ENCODE measurements around the gene SFTPA2. TPM values are rescaled to one million over a fixed set of nuclear protein-coding genes. Genes with fewer than 3 reads are reported as not detected.
"Not testable (repeated sequence)": the region's sequence is repeated elsewhere in the genome, so short reads cannot be mapped to it uniquely, and the experiment has no call there.

Gene SFTPA2
- total RNA-seq, 6 experiments from 2014 or later = 0.12 to 0.95 (median 0.42) TPM; not detected in 3

- intact Hi-C loops (cut with DNase I) = no loop called here
- Histone ChIP-seq H3K9me3 (no peaks in the 10 kb centered on the region), H3K27me3 (no peaks in the 10 kb centered on the region), H3K4me3 (no peak overlapping the region), H3K36me3 (no peaks in the 10 kb centered on the region), H3K4me1 (no peaks in the 10 kb centered on the region), H3K27ac (no peak overlapping the region)
- ATAC-seq (no peak), DNase-seq (no peak)
- TF ChIP-seq CTCF (IDR thresholded peaks at IDR 0.05) (no peak), POLR2A (IDR thresholded peaks at IDR 0.05) (no peak)
Measured at GRCh38 chr10:79588800-79589199, 28.6 kb upstream of the SFTPA2 start.

GRCh38 chr10:79586933-79587332 lies 26.7 kb upstream of the SFTPA2 start:
- no peaks in the 10 kb centered on the region for H3K36me3 ChIP-seq
- no peak for ATAC-seq
- TF ChIP-seq POLR2A (IDR thresholded peaks at IDR 0.05) (no peak), CTCF (IDR thresholded peaks at IDR 0.05) (no peak)
- WGBS (ENCODE audit: insufficient coverage, low coverage, low lambda C conversion rate, missing lambda C conversion rate) = 36% methylated on average over 2 of the region's 2 CpGs
- no peaks in the 10 kb centered on the region for H3K27me3 ChIP-seq
- intact Hi-C loops (cut with DNase I) = no loop called here
- H3K4me1 ChIP-seq = no peaks in the 10 kb centered on the region
- H3K9me3 ChIP-seq = no peaks in the 10 kb centered on the region
- H3K27ac ChIP-seq = no peak overlapping the region
- no peak overlapping the region for H3K4me3 ChIP-seq
- no peak for DNase-seq

- H3K36me3 ChIP-seq = no peaks in the 10 kb centered on the region
- intact Hi-C loops (cut with DNase I) = no loop called here
- ATAC-seq (no peak), DNase-seq (no peak)
- no peaks in the 10 kb centered on the region for H3K4me1 ChIP-seq
- 80% methylated on average over 9 of the region's 11 CpGs for WGBS (ENCODE audit: insufficient coverage, low coverage, low lambda C conversion rate, missing lambda C conversion rate)
- H3K27me3 ChIP-seq = no peaks in the 10 kb centered on the region
- no peak overlapping the region for H3K27ac ChIP-seq
- no peak for TF ChIP-seq CTCF (IDR thresholded peaks at IDR 0.05)
- no peak overlapping the region for H3K4me3 ChIP-seq
- H3K9me3 ChIP-seq = no peaks in the 10 kb centered on the region
Measured at GRCh38 chr10:79585870-79586527, 25.8 kb upstream of the SFTPA2 start.

DNA sequence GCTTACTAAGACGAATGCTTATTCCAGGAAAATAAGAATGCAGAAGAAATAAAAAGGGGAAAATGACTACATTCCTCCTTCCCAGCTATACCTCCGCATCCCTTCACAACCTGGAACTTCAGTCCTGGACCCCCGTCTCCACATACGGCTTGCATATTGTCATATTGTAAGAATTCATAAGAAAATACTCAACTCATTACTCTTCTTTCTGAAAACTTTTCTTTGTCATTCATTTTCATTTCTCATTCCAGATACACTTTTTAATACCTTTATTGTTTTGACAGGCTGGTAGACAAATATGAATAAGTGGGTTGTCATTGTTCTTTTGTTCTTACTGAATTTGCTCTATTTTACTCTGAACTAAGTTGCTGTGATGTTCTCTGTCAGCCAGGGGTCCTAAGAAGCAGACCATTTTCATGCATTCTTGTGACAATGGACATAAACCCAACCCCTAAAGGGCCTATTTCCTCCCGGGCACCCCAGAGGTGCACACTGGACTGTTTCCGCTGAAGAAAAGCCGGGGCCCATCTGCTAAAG lies 23.3 kb upstream of the SFTPA2 start:
- TF ChIP-seq POLR2A (IDR thresholded peaks at IDR 0.05) = no peak
- no peak for TF ChIP-seq CTCF (IDR thresholded peaks at IDR 0.05)
- H3K36me3 ChIP-seq = no peaks in the 10 kb centered on the region
- 89% methylated on average over 4 of the region's 7 CpGs for WGBS (ENCODE audit: insufficient coverage, low coverage, low lambda C conversion rate, missing lambda C conversion rate)
- H3K27me3 ChIP-seq = no peaks in the 10 kb centered on the region
- intact Hi-C loops (cut with DNase I) = no loop called here
- no peaks in the 10 kb centered on the region for H3K4me1 ChIP-seq
- H3K27ac ChIP-seq = no peak overlapping the region
- no peaks in the 10 kb centered on the region for H3K9me3 ChIP-seq
- no peak for ATAC-seq
- no peak overlapping the region for H3K4me3 ChIP-seq
- DNase-seq = no peak

- H3K4me3 ChIP-seq; H3K9me3 ChIP-seq; DNase-seq; H3K27ac ChIP-seq; H3K27me3 ChIP-seq; intact Hi-C loops (cut with DNase I); H3K4me1 ChIP-seq; H3K36me3 ChIP-seq; ATAC-seq: not testable (repeated sequence)
- WGBS (ENCODE audit: insufficient coverage, low coverage, low lambda C conversion rate, missing lambda C conversion rate) = 33% methylated on average over 1 of the region's 6 CpGs
Measured at GRCh38 chr10:79582954-79583353, 22.7 kb upstream of the SFTPA2 start.
